GM10248 (cell line): Measurements from ENCODE around the gene ZNF48.
A peak's percentile ranks its signal among the peaks of the same experiment; 100 is the strongest.

Experiments used
- CTCF ChIA-PET: fragments of 300-600 bp; sonication (Branson Sonifier 250); formaldehyde crosslinking; extraction: SDS; loops from one replicate; lab custom pipeline; 2021; ENCODE audit warnings: antibody characterized with exemption; lab: Yijun Ruan, JAX
- POLR2A ChIA-PET: fragments of 350-650 bp; sonication (Branson Sonifier 250); formaldehyde crosslinking; extraction: SDS; loops from one replicate; lab custom pipeline; 2020; ENCODE audit warnings: antibody characterized with exemption; lab: Yijun Ruan, JAX
- DNase-seq: peaks from one replicate; pipeline ENCODE4 v3.0.0; 2012; ENCODE audit errors: extremely low spot score
- CTCF ChIP-seq: IDR thresholded peaks from 2 replicates; pipeline ENCODE4 v1.5.1; 2012; ENCODE audit warnings: mild to moderate bottlenecking, low read depth; ENCODE audit errors: extremely low read depth, missing control alignments, control extremely low read depth

ZNF48 gene

DNA sequence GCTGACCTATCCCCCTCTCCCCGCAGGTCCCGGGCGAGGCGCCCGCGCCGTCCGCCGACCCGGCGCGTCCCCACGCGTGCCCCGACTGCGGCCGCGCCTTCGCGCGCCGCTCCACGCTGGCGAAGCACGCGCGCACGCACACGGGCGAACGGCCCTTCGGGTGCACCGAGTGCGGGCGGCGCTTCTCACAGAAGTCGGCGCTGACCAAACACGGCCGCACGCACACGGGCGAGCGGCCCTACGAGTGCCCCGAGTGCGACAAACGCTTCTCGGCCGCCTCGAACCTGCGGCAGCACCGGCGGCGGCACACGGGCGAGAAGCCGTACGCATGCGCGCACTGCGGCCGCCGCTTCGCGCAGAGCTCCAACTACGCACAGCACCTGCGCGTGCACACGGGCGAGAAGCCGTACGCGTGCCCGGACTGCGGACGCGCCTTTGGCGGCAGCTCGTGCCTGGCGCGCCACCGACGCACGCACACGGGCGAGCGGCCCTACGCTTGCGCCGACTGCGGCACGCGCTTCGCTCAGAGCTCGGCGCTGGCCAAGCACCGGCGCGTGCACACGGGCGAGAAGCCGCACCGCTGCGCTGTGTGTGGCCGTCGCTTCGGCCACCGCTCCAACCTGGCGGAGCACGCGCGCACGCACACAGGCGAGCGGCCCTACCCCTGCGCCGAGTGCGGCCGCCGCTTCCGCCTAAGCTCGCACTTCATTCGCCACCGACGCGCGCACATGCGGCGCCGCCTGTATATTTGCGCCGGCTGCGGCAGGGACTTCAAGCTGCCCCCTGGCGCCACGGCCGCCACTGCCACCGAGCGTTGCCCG is 22.5 kb downstream of the ZNF48 start:
- ChIA-PET POLR2A (interaction anchor here (0.5 to 2.0 kb wide), 10 partner anchors 8 to 767 kb away, joined by 3 to 8 read pairs (median 3); partner anchors contain the start of gene DCTPP1), CTCF (interaction anchor here (1.0 to 5.1 kb wide), 10 partner anchors 9 to 298 kb away, joined by 3 to 58 read pairs (median 4); partner anchors contain the start of genes DCTPP1 and ZNF771)
- TF ChIP-seq CTCF, result peak; percentile 33
- DNase-seq, result peak; percentile 79

GRCh38 chr16:30418350-30419181 is 23.3 kb downstream of the ZNF48 start:
- no peak for DNase-seq
- TF ChIP-seq CTCF, result no peak
- ChIA-PET CTCF (interaction anchor here (1.0 to 5.1 kb wide), 12 partner anchors 8 to 298 kb away, joined by 3 to 58 read pairs (median 4); partner anchors contain the start of genes DCTPP1 and ZNF771), POLR2A (interaction anchor here (0.5 to 2.0 kb wide), 8 partner anchors 9 to 109 kb away, joined by 3 to 8 read pairs (median 3); partner anchors contain the start of gene DCTPP1)

- DNase-seq, result no peak
- POLR2A ChIA-PET, result no interaction called here
Observed at GRCh38 chr16:30421010-30421409, 25.8 kb downstream of the ZNF48 start.

GRCh38 chr16:30428055-30428454 is 32.8 kb downstream of the ZNF48 start:
- POLR2A ChIA-PET, result no interaction called here
- CTCF ChIA-PET, result interaction anchor here (1.1 to 4.5 kb wide), 4 partner anchors 13 to 189 kb away, joined by 3 to 73 read pairs (median 4); partner anchors contain the start of gene SEPHS2

More at GRCh38 chr16:30421010-30421409, 25.8 kb downstream of the ZNF48 start:
- TF ChIP-seq CTCF, result no peak
- CTCF ChIA-PET, result interaction anchor here (1.3 to 5.1 kb wide), 5 partner anchors 9 to 177 kb away, joined by 3 to 58 read pairs (median 6); partner anchors contain the start of genes DCTPP1 and ZNF771

GRCh38 chr16:30429418-30429677 is 34.1 kb downstream of the ZNF48 start:
- no peak for TF ChIP-seq CTCF

More at GRCh38 chr16:30428055-30428454, 32.8 kb downstream of the ZNF48 start:
- no peak for DNase-seq
- TF ChIP-seq CTCF, result no peak

More at GRCh38 chr16:30429418-30429677, 34.1 kb downstream of the ZNF48 start:
- ChIA-PET CTCF (interaction anchor here (0.6 to 4.5 kb wide), 79 partner anchors 9 to 421 kb away, joined by 3 to 73 read pairs (median 5); partner anchors contain the start of genes ITGAL, PRR14, SEPHS2 and SEPTIN1), POLR2A (interaction anchor here (0.6 to 1.2 kb wide), 9 partner anchors 11 to 229 kb away, joined by 3 to 8 read pairs (median 4); partner anchors contain the start of genes FBRS, SEPHS2 and ZNF689)
- no peak for DNase-seq
